NB4 (cell line): ENCODE measurements around the gene VWA2.

Experiments
- DNase-seq: peaks from one replicate; pipeline ENCODE4 v3.0.0; 2010; ENCODE audit warnings: low read depth
- H3K4me3 ChIP-seq: one replicate; pipeline ENCODE4 v1.5.1; 2011; ENCODE audit warnings: mild to moderate bottlenecking, low read depth, low read length, moderate library complexity
- CTCF ChIP-seq: IDR thresholded peaks from one replicate; pipeline ENCODE4 v1.5.1; 2012; ENCODE audit warnings: low read depth, low read length
- MAX ChIP-seq: IDR thresholded peaks from 2 replicates; pipeline ENCODE4 v1.6.1; 2011; ENCODE audit warnings: low read depth, low read length
- MYC ChIP-seq: IDR thresholded peaks from 2 replicates; pipeline ENCODE4 v1.6.1; 2011; ENCODE audit warnings: low read depth, low read length
- POLR2A ChIP-seq: IDR thresholded peaks from 2 replicates; pipeline ENCODE4 v1.6.1; 2011; ENCODE audit warnings: mild to moderate bottlenecking; ENCODE audit not compliant: insufficient read length; ENCODE audit errors: extremely low read depth

The VWA2 gene

DNA sequence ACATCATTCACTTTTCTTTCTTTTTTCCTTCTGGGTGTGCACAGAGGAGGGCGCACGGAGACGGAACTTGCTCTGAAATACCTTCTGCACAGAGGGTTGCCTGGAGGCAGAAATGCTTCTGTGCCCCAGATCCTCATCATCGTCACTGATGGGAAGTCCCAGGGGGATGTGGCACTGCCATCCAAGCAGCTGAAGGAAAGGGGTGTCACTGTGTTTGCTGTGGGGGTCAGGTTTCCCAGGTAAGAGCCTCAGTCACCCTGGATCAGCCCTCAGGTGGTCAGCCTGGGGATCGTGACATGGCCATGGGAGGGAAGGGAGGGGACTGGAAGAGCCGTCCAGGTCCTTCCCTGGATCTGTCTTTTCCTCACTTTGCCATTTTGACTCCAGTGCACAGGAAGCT lies 33.6 kb downstream of the VWA2 start:
- TF ChIP-seq POLR2A (no peak), MAX (no peak), MYC (no peak), CTCF (no peak)
- no peak for DNase-seq
- H3K4me3 ChIP-seq: no peak overlapping the region

DNA sequence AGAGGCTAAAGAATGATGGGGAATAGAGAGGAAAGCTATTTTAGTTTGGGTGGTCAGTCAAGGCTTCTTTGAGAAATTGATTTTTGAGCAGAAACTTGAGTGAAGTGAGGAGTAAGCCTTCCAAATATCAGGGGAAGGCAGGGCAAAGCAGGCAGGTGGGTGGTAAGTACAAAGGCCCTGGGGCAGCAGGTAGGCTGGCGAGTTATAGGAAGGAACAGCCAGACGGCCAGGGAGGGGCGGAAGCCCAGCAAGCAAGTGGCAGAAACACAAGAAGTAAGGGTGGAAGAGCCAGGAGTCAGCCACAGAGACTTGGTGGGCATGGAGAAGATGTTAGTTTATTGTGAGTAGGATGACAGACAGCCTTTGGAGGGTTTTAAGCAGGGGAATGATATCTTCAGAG lies 34.9 kb downstream of the VWA2 start:
- TF ChIP-seq POLR2A (no peak), CTCF (no peak), MYC (no peak), MAX (no peak)
- no peak overlapping the region for H3K4me3 ChIP-seq
- no peak for DNase-seq

- no peak overlapping the region for H3K4me3 ChIP-seq
- DNase-seq: no peak
- TF ChIP-seq CTCF: no peak
- no peak for TF ChIP-seq MYC
- no peak for TF ChIP-seq POLR2A
- no peak for TF ChIP-seq MAX
Observed at GRCh38 chr10:114274616-114275453, 35.8 kb downstream of the VWA2 start.

DNA sequence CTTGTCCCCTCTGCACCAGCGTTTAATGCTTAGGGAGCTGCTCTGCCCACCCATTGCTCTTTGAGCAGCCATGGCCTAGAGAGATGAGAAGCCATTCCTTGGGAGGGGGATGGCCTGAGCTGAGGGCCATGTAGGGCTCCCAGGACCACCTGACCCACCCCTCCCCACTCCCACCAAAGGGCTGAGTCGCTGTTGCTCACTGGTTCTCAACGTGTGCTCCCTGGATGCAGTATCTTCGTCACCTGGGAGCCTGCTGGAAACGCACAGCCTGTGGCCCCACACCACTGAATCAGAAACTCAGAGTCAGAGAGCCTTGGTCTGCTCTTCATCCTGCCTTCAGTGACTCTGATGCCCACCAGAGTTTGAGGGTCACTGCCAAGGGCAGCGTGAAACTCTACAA lies 37.0 kb downstream of the VWA2 start:
- H3K4me3 ChIP-seq: no peak overlapping the region
- TF ChIP-seq CTCF (no peak), MAX (no peak), MYC (no peak), POLR2A (no peak)
- DNase-seq: no peak

- TF ChIP-seq MAX (no peak), POLR2A (no peak), CTCF (no peak), MYC (no peak)
- H3K4me3 ChIP-seq: no peak overlapping the region
- DNase-seq: no peak
Observed at GRCh38 chr10:114276671-114277070, 37.6 kb downstream of the VWA2 start.
